Memory B cell (primary cell): ENCODE data around the gene SLC16A10.
"Not testable (repeated sequence)": the region's sequence is repeated elsewhere in the genome, so short reads cannot be mapped to it uniquely, and the experiment has no call there.

Experiments
- ATAC-seq: fragments of 150-1000 bp; cut with Tn5 transposase; 2 replicates; pipeline ENCODE4 v1.10.0; 2021; ENCODE audit warnings: low read depth, mild to moderate bottlenecking, moderate library complexity
- DNase-seq, 2 donors: peaks; one replicate each; pipeline ENCODE4 v3.0.0; 2022; ENCODE audit warnings: low spot score in 2 of 2
- H3K27ac Mint-ChIP-seq: one replicate; pipeline ENCODE4 v1.8.0; 2022; ENCODE audit warnings: mild to moderate bottlenecking, moderate library complexity, mixed read lengths
- H3K27me3 Mint-ChIP-seq: one replicate; pipeline ENCODE4 v1.8.0; 2022; ENCODE audit warnings: mixed read lengths
- H3K36me3 Mint-ChIP-seq: one replicate; pipeline ENCODE4 v1.8.0; 2022; ENCODE audit warnings: mild to moderate bottlenecking, mixed read lengths
- H3K4me1 Mint-ChIP-seq: one replicate; pipeline ENCODE4 v1.8.0; 2022; ENCODE audit warnings: mixed read lengths
- H3K4me3 Mint-ChIP-seq: one replicate; pipeline ENCODE4 v1.8.0; 2022; ENCODE audit warnings: mild to moderate bottlenecking, moderate library complexity, mixed read lengths
- H3K9me3 Mint-ChIP-seq: one replicate; pipeline ENCODE4 v1.8.0; 2022; ENCODE audit warnings: mixed read lengths

SLC16A10 gene

DNA sequence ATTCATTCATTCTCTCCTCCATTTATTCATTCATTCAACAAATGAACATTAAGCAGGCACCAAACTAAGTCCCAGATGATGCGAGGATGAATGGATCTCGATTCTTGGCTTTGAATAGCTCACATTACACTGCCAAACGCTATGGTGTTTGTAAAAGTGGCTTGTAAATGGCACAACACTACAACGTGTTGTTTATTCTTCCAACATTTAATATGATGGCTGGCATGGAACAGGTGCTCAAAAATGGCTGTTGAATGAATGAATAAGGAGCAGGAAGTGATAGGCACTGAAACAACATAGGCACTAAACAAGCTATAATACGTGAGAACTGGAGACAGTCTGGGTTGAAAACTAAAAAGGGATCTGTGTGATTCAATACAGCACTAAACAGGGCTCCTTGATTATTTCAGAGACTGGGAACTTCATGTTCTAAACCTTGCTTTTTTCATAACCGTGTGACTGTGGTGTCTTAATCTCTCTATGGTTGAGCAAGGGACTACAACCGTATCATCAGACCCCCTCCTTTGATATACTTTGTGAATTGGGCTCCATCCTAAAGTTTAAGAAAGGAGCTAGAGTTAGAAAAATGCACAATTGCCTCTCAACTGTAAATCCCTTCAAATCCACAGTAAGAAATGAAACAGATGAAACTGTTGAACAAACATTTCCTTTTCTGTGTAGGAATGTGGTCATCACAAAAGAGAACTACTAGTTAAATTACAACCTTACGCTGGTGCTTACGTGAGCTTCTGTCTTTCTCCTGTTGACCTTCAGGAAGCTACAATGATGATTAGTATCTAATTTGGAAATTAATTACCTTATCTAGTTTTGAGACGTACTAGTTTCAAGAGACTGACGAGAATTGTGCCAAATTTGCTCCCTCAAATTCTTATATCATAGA, 16.9 kb upstream of the SLC16A10 start:
- Mint-ChIP-seq H3K36me3 (no peaks in the 10 kb centered on the region), H3K4me1 (no peaks in the 10 kb centered on the region), H3K27ac (no peak overlapping the region), H3K27me3 (peaks cover 26% of the 10 kb centered on the region), H3K4me3 (no peak overlapping the region), H3K9me3 (no peaks in the 10 kb centered on the region)
- DNase-seq: no peak
- no peak for ATAC-seq

DNA sequence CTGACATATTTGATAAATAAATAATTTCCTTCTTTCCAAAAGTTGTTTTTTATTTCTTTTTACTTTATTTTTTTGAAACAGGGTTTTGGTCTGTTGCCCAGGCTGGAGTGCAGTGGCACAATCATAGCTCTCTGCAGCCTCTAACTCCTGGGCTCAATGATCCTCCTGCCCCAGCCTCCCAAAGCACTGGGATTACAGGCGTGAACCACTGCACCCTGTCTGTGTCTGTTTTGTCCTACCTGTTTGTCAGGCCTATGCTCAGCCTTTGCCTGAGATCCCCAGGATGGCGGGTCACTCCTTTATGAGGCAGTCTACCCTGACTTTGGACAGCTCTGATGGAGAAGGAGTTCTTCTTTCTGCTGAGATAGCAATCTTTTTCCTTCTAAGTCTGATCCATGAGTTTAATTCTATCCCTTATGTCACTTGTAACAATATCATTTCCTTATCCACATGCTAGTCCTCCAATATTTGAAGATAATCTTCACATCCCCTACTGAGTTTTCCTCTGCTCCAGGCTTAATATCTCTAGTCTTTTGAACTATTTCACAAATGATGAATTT, 14.4 kb upstream of the SLC16A10 start:
- H3K4me3 Mint-ChIP-seq: no peak overlapping the region
- DNase-seq (no peak), ATAC-seq (no peak)
- H3K4me1 Mint-ChIP-seq: no peaks in the 10 kb centered on the region
- H3K9me3 Mint-ChIP-seq: no peaks in the 10 kb centered on the region
- H3K27ac Mint-ChIP-seq: no peak overlapping the region
- peaks cover 15% of the 10 kb centered on the region for H3K27me3 Mint-ChIP-seq
- H3K36me3 Mint-ChIP-seq: no peaks in the 10 kb centered on the region

DNA sequence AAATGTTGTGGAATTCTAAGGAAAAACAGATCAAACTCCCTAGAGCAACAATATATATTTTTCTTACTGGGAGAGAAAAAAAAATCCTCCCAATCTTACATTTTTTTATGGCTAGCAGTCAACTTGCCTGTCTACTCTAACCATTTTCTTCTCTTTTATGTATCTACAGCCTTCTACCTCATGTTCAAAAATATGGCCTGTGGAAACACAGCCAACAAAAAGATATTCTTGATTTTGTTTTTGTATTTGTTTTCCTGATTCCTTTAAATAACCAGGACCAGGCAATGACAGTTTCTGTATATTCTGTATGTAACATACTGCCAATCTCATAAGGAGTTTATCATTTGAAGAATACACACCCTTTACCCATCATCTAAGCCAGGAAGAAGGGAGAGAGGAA, 13.0 kb upstream of the SLC16A10 start:
- Mint-ChIP-seq H3K27ac (no peak overlapping the region), H3K27me3 (peaks cover 12% of the 10 kb centered on the region), H3K9me3 (no peaks in the 10 kb centered on the region), H3K36me3 (no peaks in the 10 kb centered on the region), H3K4me1 (no peaks in the 10 kb centered on the region), H3K4me3 (no peak overlapping the region)
- ATAC-seq (no peak), DNase-seq (no peak)

DNA sequence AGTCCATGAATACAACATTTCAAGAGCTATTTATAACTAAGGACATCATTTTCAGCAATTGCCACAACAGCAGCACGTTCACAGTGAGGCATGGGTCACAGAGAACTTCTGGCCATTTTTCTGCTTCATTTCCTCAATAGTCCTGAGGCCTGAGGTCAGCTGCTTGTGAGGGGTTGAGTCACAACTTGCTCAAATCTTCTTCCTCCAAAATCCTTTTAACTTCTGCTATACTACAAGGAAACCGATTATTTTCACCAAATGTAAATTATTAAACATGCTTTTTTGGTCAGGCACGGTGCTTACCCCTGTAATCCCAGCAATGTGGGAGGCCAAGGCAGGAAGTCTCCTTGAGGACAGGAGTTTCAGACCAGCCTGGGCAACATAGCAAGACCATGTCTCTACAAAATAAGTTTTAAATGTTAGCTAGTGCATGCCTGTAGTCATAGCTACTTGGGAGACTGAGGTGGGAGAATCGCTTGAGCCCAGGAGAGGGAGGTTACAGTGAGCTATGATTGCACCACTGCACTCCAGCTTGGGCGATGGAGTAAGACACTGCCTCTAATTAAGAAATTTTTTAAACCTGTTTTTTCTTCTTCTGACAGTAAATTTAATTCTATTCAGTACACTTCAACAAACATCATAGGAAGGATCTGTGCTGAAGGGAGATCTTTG, 11.1 kb upstream of the SLC16A10 start:
- ATAC-seq: no peak
- Mint-ChIP-seq H3K4me3 (no peak overlapping the region), H3K4me1 (no peaks in the 10 kb centered on the region), H3K27me3 (peaks cover 13% of the 10 kb centered on the region), H3K27ac (no peak overlapping the region), H3K36me3 (no peaks in the 10 kb centered on the region), H3K9me3 (no peaks in the 10 kb centered on the region)
- no peak for DNase-seq

DNA sequence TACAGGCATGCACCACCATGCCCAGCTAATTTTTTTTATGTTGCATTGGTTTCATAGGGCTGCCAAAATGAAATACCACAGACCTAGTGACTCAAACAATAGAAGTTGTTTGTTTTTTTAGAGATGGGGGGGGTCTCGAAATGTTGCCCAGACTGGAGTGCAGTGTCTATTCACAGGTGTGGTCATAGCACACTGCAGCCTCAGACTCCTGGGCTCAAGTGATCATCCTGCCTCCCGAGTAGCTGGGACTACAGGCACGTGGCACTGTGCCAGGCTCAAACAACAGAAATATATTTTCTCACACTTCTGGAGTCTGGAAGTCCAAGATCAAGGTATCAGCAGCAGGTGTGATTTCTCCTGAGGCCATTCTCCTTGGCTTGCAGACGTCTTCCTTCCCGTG, 6.6 kb upstream of the SLC16A10 start:
- no peak for ATAC-seq
- Mint-ChIP-seq H3K36me3 (no peaks in the 10 kb centered on the region), H3K4me3 (no peak overlapping the region), H3K9me3 (no peaks in the 10 kb centered on the region), H3K27ac (no peak overlapping the region), H3K4me1 (no peaks in the 10 kb centered on the region), H3K27me3 (peaks cover 10% of the 10 kb centered on the region)
- no peak for DNase-seq

DNA sequence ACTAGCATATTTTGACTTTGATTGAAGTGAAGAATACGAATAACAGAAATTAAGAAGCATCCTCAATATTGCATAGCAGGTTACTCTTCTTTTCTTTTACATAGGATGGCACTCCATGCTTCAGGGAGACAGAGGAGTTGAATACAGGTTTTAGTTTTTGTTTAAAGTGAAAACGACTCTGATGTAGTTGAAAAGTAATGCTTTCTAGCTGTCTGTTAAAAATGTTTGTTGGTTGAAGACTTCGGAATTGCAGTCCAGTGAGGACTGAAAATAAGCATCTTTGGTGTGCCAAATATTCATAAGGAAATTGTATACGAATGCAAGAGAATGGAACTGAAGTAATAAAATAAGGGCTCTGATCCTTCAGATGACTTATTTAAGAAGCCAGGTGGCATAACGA, 618 bp upstream of the SLC16A10 start:
- Mint-ChIP-seq H3K4me3 (peak overlapping the region; percentile 75), H3K27me3 (peaks cover 15% of the 10 kb centered on the region), H3K4me1 (peaks cover 11% of the 10 kb centered on the region), H3K27ac (no peak overlapping the region), H3K36me3 (no peaks in the 10 kb centered on the region), H3K9me3 (no peaks in the 10 kb centered on the region)
- ATAC-seq (no peak), DNase-seq (no peak)

DNA sequence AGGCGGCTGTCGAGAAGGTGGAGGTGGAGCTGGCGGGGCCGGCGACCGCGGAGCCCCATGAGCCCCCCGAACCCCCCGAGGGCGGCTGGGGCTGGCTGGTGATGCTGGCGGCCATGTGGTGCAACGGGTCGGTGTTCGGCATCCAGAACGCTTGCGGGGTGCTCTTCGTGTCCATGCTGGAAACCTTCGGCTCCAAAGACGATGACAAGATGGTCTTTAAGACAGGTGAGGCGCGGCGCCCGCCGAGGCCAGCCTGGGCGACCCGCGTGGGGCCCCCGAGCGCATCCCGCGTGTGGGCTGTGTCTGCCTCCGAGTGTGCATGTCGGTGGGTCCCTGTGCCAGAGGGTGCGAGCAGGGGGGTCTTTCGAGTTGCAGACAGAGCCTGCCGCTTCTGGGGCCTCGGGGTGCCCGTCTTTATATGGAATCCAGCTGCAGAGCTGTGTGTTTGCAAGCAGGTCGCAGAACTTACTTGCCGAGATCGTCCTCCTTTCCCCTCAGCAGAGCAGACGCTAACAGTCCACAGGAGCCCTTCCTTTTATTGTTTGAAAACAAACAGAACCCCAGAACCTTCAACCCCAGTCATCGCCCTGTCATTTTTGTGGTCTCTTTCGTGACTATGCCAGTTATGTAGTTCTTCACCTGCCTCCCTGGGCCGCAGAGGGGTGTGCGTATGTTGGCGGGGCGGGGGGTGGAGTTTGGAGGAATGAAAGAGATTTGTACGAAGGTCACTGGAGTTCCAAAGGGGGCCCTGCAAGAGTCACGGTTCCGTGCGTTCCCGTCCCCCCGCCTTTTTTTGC, 766 bp downstream of the SLC16A10 start:
- DNase-seq (peak; percentile 7 to 28), ATAC-seq (peak; percentile 35)
- H3K36me3 Mint-ChIP-seq: no peaks in the 10 kb centered on the region
- H3K27me3 Mint-ChIP-seq: peaks cover 14% of the 10 kb centered on the region
- H3K9me3 Mint-ChIP-seq: no peaks in the 10 kb centered on the region
- no peak overlapping the region for H3K27ac Mint-ChIP-seq
- H3K4me3 Mint-ChIP-seq: peak overlapping the region; percentile 89
- H3K4me1 Mint-ChIP-seq: peaks cover 11% of the 10 kb centered on the region

DNA sequence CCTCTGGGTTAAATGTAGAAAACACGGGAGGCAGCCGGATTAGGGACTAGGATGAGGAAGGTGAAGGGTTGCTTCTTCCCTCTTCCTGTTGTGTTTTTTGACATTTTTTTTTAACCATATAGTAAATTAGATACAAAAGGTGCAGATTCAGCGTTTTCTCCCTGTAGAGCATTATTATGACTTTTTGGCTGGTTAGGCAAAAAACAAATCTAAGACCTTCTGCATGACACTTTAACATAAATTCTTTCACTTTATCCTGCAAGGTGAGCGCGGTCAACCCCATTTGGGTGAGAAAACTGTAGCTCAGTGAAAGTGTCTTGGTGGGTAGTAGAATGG, 1.3 kb downstream of the SLC16A10 start:
- Mint-ChIP-seq H3K4me3 (peak overlapping the region; percentile 89), H3K9me3 (no peaks in the 10 kb centered on the region), H3K36me3 (no peaks in the 10 kb centered on the region), H3K27me3 (peaks cover 10% of the 10 kb centered on the region), H3K27ac (no peak overlapping the region), H3K4me1 (peaks cover 11% of the 10 kb centered on the region)
- ATAC-seq (no peak), DNase-seq (no peak)

DNA sequence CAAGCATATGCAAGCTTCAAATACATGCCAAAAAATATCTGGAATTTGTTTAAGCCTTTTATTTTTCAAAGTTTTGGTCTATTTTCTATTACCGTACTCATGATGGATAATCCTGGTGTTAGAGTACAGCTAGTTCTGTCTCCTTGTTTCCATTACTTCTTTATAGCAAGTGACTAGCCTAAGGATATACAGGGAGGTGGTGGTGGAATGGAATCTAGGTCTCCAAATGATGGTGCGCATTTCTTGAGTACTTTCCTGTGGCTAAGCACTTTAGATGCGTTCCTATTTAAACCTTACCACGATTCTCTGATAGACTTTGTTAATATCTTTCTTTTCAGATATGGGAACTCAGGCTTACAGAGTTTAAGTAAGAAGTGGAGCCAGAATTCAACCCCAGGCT, 3.5 kb downstream of the SLC16A10 start:
- no peak overlapping the region for H3K27ac Mint-ChIP-seq
- H3K27me3 Mint-ChIP-seq: peaks cover 13% of the 10 kb centered on the region
- H3K4me3 Mint-ChIP-seq: no peak overlapping the region
- DNase-seq (no peak), ATAC-seq (no peak)
- H3K4me1 Mint-ChIP-seq: peaks cover 11% of the 10 kb centered on the region
- peaks cover 2% of the 10 kb centered on the region for H3K9me3 Mint-ChIP-seq
- H3K36me3 Mint-ChIP-seq: no peaks in the 10 kb centered on the region

DNA sequence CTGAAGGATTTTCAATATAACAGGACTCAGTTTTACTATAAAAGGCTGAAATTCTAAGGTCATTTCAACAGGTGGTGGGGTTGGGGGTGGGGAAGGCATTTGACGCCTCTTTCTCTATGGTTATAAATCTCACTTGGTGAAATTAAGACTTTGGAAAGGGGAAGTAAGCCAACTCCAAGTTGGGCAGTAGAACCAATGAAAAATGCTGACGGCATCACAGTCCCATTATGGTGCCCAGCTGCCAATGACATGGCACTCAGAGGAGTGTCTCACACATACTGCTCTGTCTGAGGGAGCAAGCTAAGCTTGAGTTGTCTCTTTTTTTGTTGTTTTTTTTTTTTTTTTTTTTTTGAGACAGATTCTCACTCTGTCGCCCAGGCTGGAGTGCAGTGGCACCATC, 4.7 kb downstream of the SLC16A10 start:
- Mint-ChIP-seq H3K4me1 (peaks cover 3% of the 10 kb centered on the region), H3K27me3 (peaks cover 13% of the 10 kb centered on the region), H3K4me3 (no peak overlapping the region), H3K9me3 (peaks cover 2% of the 10 kb centered on the region), H3K27ac (no peak overlapping the region), H3K36me3 (no peaks in the 10 kb centered on the region)
- DNase-seq (no peak), ATAC-seq (no peak)

DNA sequence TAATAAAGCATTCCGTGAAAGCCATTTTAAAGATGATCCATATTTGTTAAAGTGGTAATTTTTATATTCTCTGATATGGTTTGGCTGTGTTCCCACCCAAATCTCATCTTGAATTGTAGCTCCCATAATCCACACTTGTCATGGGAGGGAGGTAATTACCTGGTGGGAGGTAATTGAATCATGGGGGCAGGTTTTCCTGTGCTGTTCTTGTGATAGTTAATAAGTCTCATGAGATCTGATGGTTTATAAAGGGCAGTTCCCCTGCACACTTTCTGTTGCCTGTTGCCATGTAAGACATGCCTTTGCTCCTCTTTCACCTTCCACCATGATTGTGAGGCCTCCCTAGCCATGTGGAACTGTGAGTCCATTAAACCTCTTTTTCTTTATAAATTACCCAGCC, 8.2 kb downstream of the SLC16A10 start:
- not testable (repeated sequence) for H3K9me3 Mint-ChIP-seq, ATAC-seq, DNase-seq, H3K4me3 Mint-ChIP-seq, H3K36me3 Mint-ChIP-seq, H3K4me1 Mint-ChIP-seq, H3K27me3 Mint-ChIP-seq, H3K27ac Mint-ChIP-seq

DNA sequence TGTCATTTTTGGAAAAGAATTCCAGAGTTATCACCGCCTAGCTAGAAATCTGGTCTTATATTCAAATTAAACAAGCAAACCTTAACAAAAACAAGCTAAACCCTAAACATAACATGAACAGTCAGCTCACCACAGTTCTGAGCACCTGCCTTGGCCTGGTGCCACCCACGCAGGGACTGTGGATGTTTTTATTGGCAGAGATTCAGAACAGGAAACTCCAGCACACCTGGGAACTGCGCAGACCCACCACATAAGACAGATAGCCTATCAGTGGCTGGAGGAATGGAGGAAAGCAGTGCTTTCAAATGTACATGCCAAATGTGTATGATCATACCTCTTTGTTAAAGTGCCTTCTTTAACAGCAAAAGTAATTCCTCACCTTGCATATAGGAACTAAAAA, 8.9 kb downstream of the SLC16A10 start:
- H3K27ac Mint-ChIP-seq: no peak overlapping the region
- no peak overlapping the region for H3K4me3 Mint-ChIP-seq
- DNase-seq (no peak), ATAC-seq (no peak)
- no peaks in the 10 kb centered on the region for H3K36me3 Mint-ChIP-seq
- H3K4me1 Mint-ChIP-seq: no peaks in the 10 kb centered on the region
- H3K9me3 Mint-ChIP-seq: peaks cover 2% of the 10 kb centered on the region
- peaks cover 7% of the 10 kb centered on the region for H3K27me3 Mint-ChIP-seq

DNA sequence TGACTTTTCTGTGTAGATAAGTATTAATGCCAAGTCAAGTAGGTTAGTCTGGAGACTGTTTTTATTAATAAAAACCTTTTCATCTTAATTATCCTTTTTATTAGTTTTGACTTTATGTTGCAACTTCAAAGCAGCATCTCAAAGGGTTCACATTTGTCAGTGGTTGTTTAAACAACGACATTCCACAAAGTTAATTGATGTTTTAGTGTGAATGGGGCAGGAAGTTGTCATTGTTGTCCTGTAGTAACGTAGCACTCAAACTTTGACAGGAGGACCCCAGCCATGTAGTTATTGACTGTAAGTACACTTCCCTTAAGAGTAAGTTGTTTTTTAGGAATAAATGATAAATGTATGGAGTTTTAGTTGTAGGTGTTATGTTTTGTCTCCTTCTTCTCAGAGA, 11.3 kb downstream of the SLC16A10 start:
- H3K36me3 Mint-ChIP-seq: no peaks in the 10 kb centered on the region
- no peak overlapping the region for H3K27ac Mint-ChIP-seq
- ATAC-seq (no peak), DNase-seq (no peak)
- peaks cover 5% of the 10 kb centered on the region for H3K27me3 Mint-ChIP-seq
- peaks cover 2% of the 10 kb centered on the region for H3K9me3 Mint-ChIP-seq
- no peak overlapping the region for H3K4me3 Mint-ChIP-seq
- no peaks in the 10 kb centered on the region for H3K4me1 Mint-ChIP-seq

DNA sequence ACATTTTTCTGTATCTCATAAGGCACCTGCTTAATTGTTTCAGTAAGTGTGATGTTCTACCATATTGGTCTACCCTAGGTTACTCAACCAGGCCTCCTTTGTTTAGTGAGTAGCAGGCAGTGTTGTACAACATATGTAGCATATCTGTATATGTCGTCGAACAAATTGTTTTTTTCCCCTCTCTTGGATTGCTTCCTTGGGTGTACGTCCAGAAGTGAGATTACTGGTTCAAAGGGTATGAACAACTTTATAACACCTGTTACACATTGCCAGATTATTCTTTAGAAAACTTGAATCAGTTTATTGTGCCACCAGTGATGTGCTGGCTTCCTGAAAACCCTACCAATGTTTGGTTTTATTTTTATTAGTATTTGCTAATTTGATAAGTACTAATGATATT, 14.7 kb downstream of the SLC16A10 start:
- peaks cover 7% of the 10 kb centered on the region for H3K27me3 Mint-ChIP-seq
- no peak for DNase-seq
- no peak for ATAC-seq
- H3K9me3 Mint-ChIP-seq: no peaks in the 10 kb centered on the region
- no peaks in the 10 kb centered on the region for H3K4me1 Mint-ChIP-seq
- no peak overlapping the region for H3K27ac Mint-ChIP-seq
- H3K4me3 Mint-ChIP-seq: no peak overlapping the region
- no peaks in the 10 kb centered on the region for H3K36me3 Mint-ChIP-seq
